ENCODE data around the gene TARM1.

The TARM1 gene

DNA sequence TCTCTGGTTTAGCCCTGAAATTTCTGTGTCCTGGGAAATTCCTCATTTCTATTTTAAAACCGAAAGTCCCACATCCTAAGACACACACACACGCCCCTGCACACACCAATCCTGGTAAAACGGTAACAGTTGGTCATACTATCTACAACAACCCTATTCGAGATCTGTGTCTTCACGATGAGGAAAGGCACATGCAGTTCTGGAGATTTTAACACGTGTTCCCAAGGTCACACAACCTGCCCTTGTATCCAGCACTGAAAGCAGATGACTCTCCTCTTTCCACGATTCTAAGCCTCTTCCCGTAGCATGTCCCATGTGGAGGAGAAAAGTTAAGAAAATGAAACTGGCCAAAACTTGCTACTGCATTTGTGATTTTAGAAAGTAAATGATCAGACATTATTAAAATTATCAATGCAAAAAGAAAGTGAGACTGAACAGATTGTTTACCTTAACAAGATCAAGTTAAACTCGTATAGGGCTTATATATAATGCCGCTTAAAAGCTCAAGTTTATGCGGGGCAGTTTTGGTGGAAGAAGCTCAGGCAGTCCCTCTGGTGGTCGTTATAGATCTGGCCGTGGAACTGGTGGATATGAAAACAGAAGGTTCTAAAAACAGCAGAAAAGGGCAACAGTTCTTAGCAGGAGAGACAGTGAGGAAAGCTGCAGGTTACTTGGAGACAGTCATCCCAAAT lies 50.1 kb downstream of the TARM1 start:
- no peak for DNase-seq (ENCODE audit: low read depth in 2 of 2)

GRCh38 chr19:54029930-54030490 lies 51.2 kb downstream of the TARM1 start:
- peak in 1 of 2 donors; percentile 25 for DNase-seq (ENCODE audit: low read depth in 2 of 2)

- DNase-seq (ENCODE audit: low read depth in 2 of 2) = no peak
Measured at GRCh38 chr19:54029301-54029700, 51.9 kb downstream of the TARM1 start.

DNA sequence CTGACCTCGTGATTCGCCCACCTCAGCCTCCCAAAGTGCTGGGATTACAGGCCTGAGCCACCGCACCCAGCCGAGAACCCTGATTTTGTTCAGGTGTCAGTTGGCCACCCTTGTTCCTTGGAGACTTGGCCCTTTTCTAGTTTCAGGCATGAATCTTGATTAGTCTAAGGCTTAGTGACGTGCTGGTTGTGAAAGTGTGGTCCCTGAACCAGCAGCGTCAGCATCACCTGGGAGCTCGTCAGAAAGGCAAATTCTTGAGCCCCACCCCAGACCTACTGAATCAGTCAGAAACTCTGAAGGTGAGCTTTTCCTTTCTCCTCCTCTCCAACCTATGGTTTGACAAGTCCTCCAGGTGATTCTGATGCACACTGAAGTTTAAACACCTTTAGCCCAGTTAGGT lies 54.5 kb downstream of the TARM1 start:
- no peak for DNase-seq (ENCODE audit: low read depth in 2 of 2)

- DNase-seq (ENCODE audit: low read depth in 2 of 2) = no peak
Measured at GRCh38 chr19:54024660-54025059, 56.5 kb downstream of the TARM1 start.

GRCh38 chr19:54023191-54023590 lies 58.0 kb downstream of the TARM1 start:
- no peak for DNase-seq (ENCODE audit: low read depth in 2 of 2)

DNA sequence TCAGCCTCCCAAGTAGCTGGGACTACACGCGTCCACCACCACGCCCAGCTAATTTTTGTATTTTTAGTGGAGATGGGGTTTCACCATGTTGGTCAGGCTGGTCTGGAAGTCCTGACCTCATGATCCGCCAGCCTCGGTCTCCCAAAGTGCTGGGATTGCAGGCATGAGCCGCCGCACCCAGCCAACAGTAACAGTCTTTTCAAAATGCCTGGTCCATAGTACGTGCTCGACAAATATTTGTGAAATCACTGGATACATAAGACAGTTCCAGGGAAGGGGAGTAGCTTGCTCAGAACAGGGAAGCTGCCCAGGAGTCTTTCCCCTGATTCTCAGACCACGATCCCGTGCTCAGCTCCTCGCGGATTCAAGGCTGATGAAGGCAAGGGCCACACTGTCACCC lies 59.2 kb downstream of the TARM1 start:
- no peak for DNase-seq (ENCODE audit: low read depth in 2 of 2)

DNA sequence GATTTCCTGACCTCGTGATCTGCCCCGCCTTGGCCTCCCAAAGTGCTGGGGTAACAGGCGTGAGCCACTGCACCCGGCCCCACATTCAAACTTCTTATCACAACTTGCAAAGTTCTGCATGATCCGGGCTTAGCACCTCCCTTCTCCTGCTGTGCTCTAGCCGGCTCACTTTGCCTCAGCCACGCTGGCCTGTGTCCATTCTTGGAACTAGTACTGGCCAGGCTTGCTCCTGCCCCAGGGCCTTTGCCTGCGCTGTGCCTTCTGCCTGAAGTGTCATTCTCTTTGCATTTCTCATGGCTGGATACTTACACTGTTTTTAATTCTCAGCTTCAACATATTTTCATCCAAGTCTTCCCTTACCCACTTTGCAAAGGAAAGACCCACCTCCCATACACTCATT lies 59.8 kb downstream of the TARM1 start:
- no peak for DNase-seq (ENCODE audit: low read depth in 2 of 2)
